Hepatocyte (in vitro differentiated cells): Measurements from ENCODE around the gene LRRC4. TPM values are rescaled to one million over a fixed set of nuclear protein-coding genes. Genes with fewer than 3 reads are reported as not detected.

Experiments
- DNase-seq: peaks from one replicate; pipeline ENCODE4 v3.0.0-alpha.2; 2016; ENCODE audit warnings: low spot score
- H2AFZ ChIP-seq: fragments of 200-600 bp; sonication (generic); 2 replicates; pipeline ENCODE4 v1.6.0; 2016; ENCODE audit warnings: antibody characterized with exemption, mild to moderate bottlenecking
- H3K27ac ChIP-seq: fragments of 200-600 bp; sonication (generic); 2 replicates; pipeline ENCODE4 v1.5.1; 2016; ENCODE audit warnings: mild to moderate bottlenecking
- H3K27me3 ChIP-seq: fragments of 200-600 bp; sonication (generic); 2 replicates; pipeline ENCODE4 v1.6.1; 2016
- H3K36me3 ChIP-seq: fragments of 200-600 bp; sonication (generic); replicated peaks from 2 replicates; pipeline ENCODE4 v1.5.1; 2016; ENCODE audit warnings: low read depth; ENCODE audit not compliant: insufficient read depth
- H3K4me1 ChIP-seq: fragments of 200-600 bp; sonication (generic); 2 replicates; pipeline ENCODE4 v1.5.1; 2016; ENCODE audit warnings: mild to moderate bottlenecking, moderate library complexity; ENCODE audit not compliant: insufficient read depth
- H3K4me2 ChIP-seq: fragments of 200-600 bp; sonication (generic); 2 replicates; pipeline ENCODE4 v1.6.0; 2016
- H3K4me3 ChIP-seq: fragments of 200-600 bp; sonication (generic); 2 replicates; pipeline ENCODE4 v1.5.1; 2016; ENCODE audit warnings: mild to moderate bottlenecking
- H3K79me2 ChIP-seq: fragments of 200-600 bp; sonication (generic); 2 replicates; pipeline ENCODE4 v1.6.0; 2017; ENCODE audit warnings: mild to moderate bottlenecking
- H3K9me2 ChIP-seq: fragments of 200-600 bp; sonication (generic); replicated peaks from 2 replicates; pipeline ENCODE4 v1.6.0; 2017; ENCODE audit warnings: mild to moderate bottlenecking; ENCODE audit not compliant: insufficient read depth
- H3K9me3 ChIP-seq: fragments of 200-600 bp; sonication (generic); 2 replicates; pipeline ENCODE4 v1.5.1; 2016; ENCODE audit warnings: low read depth, mild to moderate bottlenecking
- H4K20me1 ChIP-seq: fragments of 200-600 bp; sonication (generic); 2 replicates; pipeline ENCODE4 v1.6.0; 2016; ENCODE audit warnings: mild to moderate bottlenecking; ENCODE audit not compliant: insufficient read depth, poor library complexity, severe bottlenecking
- CTCF ChIP-seq: fragments of 200-600 bp; sonication (generic); IDR thresholded peaks from 2 replicates; pipeline ENCODE4 v1.5.1; 2016; ENCODE audit warnings: antibody characterized with exemption, mild to moderate bottlenecking; ENCODE audit not compliant: poor library complexity
- EZH2 ChIP-seq: fragments of 200-600 bp; sonication (generic); IDR thresholded peaks from 2 replicates; pipeline ENCODE4 v1.6.1; 2016; ENCODE audit warnings: antibody characterized with exemption, mild to moderate bottlenecking, borderline replicate concordance
- EZH2phosphoT487 ChIP-seq: fragments of 200-600 bp; sonication (generic); IDR thresholded peaks from one replicate; pipeline ENCODE4 v1.6.1; 2018; ENCODE audit warnings: antibody characterized with exemption, mild to moderate bottlenecking, low read depth, moderate library complexity; ENCODE audit not compliant: unreplicated experiment, severe bottlenecking
- WGBS: methylation state at CpG from one replicate; pipeline ENCODE4 v1.1.6; 2016; ENCODE audit warnings: low lambda C conversion rate; ENCODE audit errors: missing lambda C conversion rate; 5-methylcytosine and 5-hydroxymethylcytosine counted together
- polyA plus RNA-seq: library from polyadenylated mRNA; unstranded; fragments of >200 nt; fragmentation: Nextera tagmentation; extraction: Ambion mirVana; gene quantifications from 2 replicates; pipeline ENCODE4 v1.2.1, GENCODE V29; 2016
- total RNA-seq: library from RNA; depleted of rRNA; stranded (reverse); fragments of >200 nt; gene quantifications from 2 replicates; pipeline ENCODE4 v1.2.3, GENCODE V29; 2014

Gene LRRC4
- total and polyA plus RNA-seq, 2 experiments from 2014 or later, result 3.9 to 15.1 TPM

DNA sequence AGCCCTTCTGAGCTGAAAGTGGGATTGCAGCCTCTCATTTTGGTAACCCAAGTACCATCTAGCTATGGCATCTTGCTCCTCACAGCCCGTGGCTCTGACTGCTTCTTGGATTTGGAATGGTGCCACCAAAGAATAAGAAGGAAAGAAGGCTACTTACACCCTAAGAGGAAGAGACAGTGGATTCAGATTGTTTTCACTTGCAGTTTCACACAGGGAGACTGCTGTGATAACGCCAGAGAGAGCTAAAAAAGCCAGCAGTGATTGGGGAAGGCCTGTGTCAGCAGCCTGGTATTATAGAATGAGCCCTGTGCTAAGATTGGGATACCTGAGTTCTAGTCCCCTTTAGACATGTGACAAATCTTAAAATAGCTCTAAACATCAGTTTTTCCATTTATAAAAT, 3.6 kb upstream of the LRRC4 start:
- DNase-seq, result no peak
- no peaks in the 10 kb centered on the region for H3K36me3 ChIP-seq
- H3K79me2 ChIP-seq, result peaks cover 30% of the 10 kb centered on the region
- H3K9me2 ChIP-seq, result no peaks in the 10 kb centered on the region
- H3K4me1 ChIP-seq, result peaks cover 16% of the 10 kb centered on the region
- no peak overlapping the region for H2AFZ ChIP-seq
- no peaks in the 10 kb centered on the region for H3K9me3 ChIP-seq
- no peak overlapping the region for H3K27ac ChIP-seq
- no peak overlapping the region for H3K4me3 ChIP-seq
- H3K27me3 ChIP-seq, result peaks cover 3% of the 10 kb centered on the region
- TF ChIP-seq CTCF (no peak), EZH2phosphoT487 (no peak), EZH2 (no peak)
- 63% methylated on average over 2 of the region's 2 CpGs for WGBS
- H4K20me1 ChIP-seq, result peaks cover 42% of the 10 kb centered on the region
- H3K4me2 ChIP-seq, result no peak overlapping the region

DNA sequence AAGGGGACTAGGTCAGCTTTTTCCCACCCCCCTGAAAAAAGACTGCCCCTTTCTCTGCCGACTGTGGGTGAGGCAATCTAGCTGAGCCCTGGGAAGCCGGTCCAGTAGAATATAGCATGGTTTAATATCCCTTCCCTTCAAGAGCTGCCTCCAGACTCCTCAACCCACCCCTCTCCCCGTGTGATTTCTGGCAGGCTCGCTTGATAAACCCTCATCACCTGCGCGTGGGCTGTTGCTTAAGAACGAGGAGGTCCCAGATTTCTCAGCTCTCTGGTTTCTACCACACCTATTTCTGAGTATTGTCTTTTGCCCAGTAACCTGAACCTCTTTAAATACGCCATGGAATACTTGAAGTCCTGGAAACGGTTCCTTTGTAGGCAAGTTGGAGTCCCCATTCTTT, 2.0 kb upstream of the LRRC4 start:
- no peak for DNase-seq
- Histone ChIP-seq H3K36me3 (no peaks in the 10 kb centered on the region), H2AFZ (no peak overlapping the region)

GRCh38 chr7:128032605-128033235, 1.5 kb upstream of the LRRC4 start:
- TF ChIP-seq EZH2phosphoT487, result no peak
- H3K36me3 ChIP-seq, result no peaks in the 10 kb centered on the region
- H3K4me3 ChIP-seq, result peak overlapping the region; percentile 26
- peaks cover 10% of the 10 kb centered on the region for H3K4me1 ChIP-seq
- H3K27ac ChIP-seq, result peak overlapping the region; percentile 62
- H3K79me2 ChIP-seq, result peaks cover 47% of the 10 kb centered on the region
- no peaks in the 10 kb centered on the region for H3K9me2 ChIP-seq
- H3K27me3 ChIP-seq, result peaks cover 3% of the 10 kb centered on the region
- 15% methylated on average over 36 of the region's 41 CpGs for WGBS
- peak overlapping the region; percentile 98 for H3K4me2 ChIP-seq
- no peaks in the 10 kb centered on the region for H3K9me3 ChIP-seq
- H2AFZ ChIP-seq, result no peak overlapping the region
- H4K20me1 ChIP-seq, result peaks cover 53% of the 10 kb centered on the region
- no peak for DNase-seq

More for the DNA sequence above, 2.0 kb upstream of the LRRC4 start:
- no peaks in the 10 kb centered on the region for H3K9me3 ChIP-seq
- 79% methylated on average over 9 of the region's 9 CpGs for WGBS
- H4K20me1 ChIP-seq, result peaks cover 53% of the 10 kb centered on the region
- H3K27me3 ChIP-seq, result peaks cover 3% of the 10 kb centered on the region
- TF ChIP-seq EZH2phosphoT487 (no peak), EZH2 (no peak), CTCF (no peak)
- peak overlapping the region; percentile 98 for H3K4me2 ChIP-seq
- no peak overlapping the region for H3K4me3 ChIP-seq
- H3K27ac ChIP-seq, result no peak overlapping the region
- peaks cover 44% of the 10 kb centered on the region for H3K79me2 ChIP-seq
- peaks cover 10% of the 10 kb centered on the region for H3K4me1 ChIP-seq
- H3K9me2 ChIP-seq, result no peaks in the 10 kb centered on the region

GRCh38 chr7:128031901-128032604, 816 bp upstream of the LRRC4 start:
- H3K4me1 ChIP-seq, result peaks cover 12% of the 10 kb centered on the region
- no peaks in the 10 kb centered on the region for H3K36me3 ChIP-seq
- H3K27me3 ChIP-seq, result peaks cover 3% of the 10 kb centered on the region
- H3K27ac ChIP-seq, result peak overlapping the region; percentile 65
- peaks cover 54% of the 10 kb centered on the region for H3K79me2 ChIP-seq
- H3K4me3 ChIP-seq, result peak overlapping the region; percentile 26
- peak; percentile 89 for DNase-seq
- no peaks in the 10 kb centered on the region for H3K9me2 ChIP-seq
- peak overlapping the region; percentile 98 for H3K4me2 ChIP-seq
- TF ChIP-seq CTCF, result peak; percentile 28
- TF ChIP-seq EZH2, result no peak
- no peaks in the 10 kb centered on the region for H3K9me3 ChIP-seq
- under 1% methylated on average over 51 of the region's 87 CpGs for WGBS
- no peak overlapping the region for H2AFZ ChIP-seq
- peaks cover 57% of the 10 kb centered on the region for H4K20me1 ChIP-seq
